NCI-H526 (cell line): ENCODE data around the gene ATP6V1F.

ENCODE experiments used
- DNase-seq, 2 experiments: peaks; one replicate each; lab custom pipeline; 2025; lab: John Stamatoyannopoulos, UW

The ATP6V1F gene

GRCh38 chr7:128835790-128836641 lies 26.6 kb upstream of the ATP6V1F start:
- no peak for DNase-seq

DNA sequence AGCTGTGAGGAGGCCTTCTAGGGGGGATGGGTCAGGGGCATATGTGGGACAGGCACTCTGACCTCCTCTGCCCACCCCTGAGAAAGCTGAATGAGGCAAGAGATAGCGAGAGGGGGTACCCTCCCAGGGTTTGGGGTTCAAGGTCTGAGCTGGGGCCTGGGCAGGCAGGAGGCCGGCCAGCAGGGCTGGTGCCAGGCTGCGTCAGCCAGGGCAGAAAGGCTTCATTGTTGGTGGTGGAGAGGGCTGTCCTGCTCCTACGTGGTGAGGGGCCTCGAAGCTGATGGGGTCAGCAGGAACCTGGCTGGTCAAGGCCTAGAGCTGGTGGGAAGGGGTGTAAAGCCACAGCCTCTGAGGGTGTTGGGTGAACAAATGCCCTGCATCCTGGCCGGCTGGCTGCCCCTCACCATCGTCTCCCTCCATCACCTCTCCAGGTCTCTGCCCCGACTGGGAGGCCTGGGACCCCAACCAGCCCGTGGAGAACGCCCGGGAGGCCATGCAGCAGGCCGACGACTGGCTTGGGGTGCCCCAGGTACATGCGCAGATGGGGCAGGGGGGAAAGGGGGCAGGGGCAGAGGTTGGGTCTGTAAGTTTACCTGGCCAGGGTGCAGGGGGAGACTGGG lies 25.8 kb upstream of the ATP6V1F start:
- DNase-seq = no peak

DNA sequence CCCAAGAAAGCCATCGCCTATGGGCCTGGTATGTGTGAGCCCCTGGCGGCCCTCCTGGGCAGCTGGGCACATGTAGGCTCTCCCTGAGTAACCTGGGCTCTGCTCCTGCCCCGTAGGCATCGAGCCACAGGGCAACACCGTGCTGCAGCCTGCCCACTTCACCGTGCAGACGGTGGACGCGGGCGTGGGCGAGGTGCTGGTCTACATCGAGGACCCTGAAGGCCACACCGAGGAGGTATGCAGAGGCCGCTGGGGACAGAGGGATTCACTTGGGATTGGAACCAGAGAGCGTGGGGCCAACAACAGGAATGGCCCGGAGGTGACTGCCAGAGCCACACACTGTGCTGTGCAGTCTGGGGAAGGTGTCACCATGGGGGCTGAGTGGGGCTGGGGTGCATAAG lies 25.1 kb upstream of the ATP6V1F start:
- DNase-seq = no peak

DNA sequence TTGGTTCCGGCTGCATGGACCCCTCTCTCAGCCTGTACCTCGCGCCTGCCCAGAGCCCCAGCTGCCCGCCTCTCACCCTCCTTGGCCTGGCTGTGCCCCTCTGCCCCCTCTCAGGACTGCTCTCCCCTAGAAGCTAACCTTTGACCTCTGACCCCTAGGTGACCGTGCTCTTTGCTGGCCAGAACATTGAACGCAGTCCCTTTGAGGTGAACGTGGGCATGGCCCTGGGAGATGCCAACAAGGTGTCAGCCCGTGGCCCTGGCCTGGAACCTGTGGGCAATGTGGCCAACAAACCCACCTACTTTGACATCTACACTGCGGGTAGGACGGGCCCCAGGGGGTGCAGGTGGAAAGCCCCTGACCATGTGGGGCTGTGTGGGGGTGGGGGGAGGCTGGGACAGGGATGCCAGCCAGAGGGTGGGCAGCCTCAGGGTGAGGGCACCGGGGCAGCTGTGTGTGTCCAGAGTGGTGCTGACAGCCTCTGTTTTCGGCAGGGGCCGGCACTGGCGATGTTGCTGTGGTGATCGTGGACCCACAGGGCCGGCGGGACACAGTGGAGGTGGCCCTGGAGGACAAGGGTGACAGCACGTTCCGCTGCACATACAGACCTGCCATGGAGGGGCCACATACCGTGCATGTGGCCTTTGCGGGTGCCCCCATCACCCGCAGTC lies 24.4 kb upstream of the ATP6V1F start:
- DNase-seq = no peak

GRCh38 chr7:128838981-128839731 lies 23.5 kb upstream of the ATP6V1F start:
- DNase-seq = no peak

DNA sequence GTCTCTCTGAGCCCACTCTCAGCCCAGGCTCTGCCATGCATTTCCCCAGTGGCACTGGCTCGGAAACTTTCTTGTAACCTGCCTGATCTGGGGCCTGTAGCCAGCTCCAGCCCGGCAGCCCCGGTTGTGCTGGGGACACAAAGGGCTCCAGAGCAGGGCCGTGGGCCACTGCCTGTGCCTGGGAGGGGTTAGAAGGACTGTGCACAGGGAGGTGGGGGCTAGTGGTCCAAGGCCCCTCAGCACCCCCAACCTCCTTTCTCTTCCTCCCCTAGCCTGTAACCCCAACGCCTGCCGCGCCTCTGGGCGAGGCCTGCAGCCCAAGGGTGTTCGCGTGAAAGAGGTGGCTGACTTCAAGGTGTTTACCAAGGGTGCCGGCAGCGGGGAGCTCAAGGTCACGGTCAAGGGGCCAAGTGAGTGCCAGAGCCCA lies 22.9 kb upstream of the ATP6V1F start:
- DNase-seq = no peak

GRCh38 chr7:128840326-128841170 lies 22.1 kb upstream of the ATP6V1F start:
- DNase-seq = no peak

- peak in 1 of 2 experiments; percentile 20 for DNase-seq
Measured at GRCh38 chr7:128841171-128841690, 21.4 kb upstream of the ATP6V1F start.

- peak in 1 of 2 experiments; percentile 79 for DNase-seq
Measured at GRCh38 chr7:128841921-128842673, 20.6 kb upstream of the ATP6V1F start.

GRCh38 chr7:128842674-128843641 lies 19.7 kb upstream of the ATP6V1F start:
- peak; percentile 27 to 61 for DNase-seq

DNA sequence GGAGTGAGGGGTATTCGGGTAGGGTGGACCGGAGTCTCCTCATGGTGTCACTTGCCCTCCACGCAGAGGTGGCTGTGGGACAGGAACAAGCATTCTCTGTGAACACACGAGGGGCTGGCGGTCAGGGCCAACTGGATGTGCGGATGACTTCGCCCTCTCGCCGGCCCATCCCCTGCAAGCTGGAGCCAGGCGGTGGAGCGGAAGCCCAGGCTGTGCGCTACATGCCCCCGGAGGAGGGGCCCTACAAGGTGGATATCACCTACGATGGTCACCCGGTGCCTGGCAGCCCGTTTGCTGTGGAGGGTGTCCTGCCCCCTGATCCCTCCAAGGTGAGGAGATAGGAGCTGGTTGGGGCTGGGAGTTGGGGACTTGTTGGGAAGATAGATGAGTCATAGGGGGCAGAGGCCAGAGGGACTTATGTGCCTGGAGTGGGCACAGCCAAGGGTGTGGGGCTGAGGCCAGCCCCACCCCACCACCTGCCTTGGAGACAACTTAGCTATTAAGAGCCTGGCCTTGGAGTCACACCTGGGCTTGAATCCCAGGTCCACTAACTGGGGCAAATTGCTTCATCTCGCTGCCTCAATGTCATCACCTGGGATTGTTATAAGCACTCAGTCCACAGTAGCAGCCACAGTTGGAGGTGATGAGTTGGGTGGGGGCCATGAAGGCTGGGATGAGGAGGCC lies 18.6 kb upstream of the ATP6V1F start:
- DNase-seq = no peak

DNA sequence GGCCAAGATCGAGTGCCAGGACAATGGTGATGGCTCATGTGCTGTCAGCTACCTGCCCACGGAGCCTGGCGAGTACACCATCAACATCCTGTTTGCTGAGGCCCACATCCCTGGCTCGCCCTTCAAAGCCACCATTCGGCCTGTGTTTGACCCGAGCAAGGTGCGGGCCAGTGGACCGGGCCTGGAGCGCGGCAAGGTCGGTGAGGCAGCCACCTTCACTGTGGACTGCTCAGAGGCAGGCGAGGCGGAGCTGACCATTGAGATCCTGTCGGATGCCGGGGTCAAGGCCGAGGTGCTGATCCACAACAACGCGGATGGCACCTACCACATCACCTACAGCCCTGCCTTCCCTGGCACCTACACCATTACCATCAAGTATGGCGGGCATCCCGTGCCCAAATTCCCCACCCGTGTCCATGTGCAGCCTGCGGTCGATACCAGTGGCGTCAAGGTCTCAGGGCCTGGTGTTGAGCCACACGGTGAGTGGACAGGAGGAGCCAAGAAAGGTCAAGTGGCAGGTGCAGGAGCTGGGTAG lies 17.8 kb upstream of the ATP6V1F start:
- no peak for DNase-seq

DNA sequence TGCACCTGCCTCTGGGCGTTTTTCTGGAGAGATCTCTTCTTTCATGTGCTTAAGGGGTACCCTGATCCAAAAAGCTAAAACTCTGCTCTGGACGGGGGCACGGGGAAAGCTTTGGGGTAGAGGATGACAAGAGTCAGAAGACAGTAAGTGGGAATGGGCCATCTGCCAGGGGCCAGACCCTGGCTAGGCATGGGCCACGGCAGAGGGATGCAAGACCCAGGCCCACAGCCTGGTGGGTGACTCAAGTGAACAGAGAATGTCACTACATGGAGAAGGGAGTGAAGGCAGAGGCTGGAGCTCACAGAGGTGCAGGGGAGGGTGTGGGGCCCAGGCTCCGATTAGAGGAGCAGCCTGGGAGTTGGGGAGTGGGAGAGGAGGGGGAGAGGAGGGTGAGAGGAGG lies 17.2 kb upstream of the ATP6V1F start:
- no peak for DNase-seq

DNA sequence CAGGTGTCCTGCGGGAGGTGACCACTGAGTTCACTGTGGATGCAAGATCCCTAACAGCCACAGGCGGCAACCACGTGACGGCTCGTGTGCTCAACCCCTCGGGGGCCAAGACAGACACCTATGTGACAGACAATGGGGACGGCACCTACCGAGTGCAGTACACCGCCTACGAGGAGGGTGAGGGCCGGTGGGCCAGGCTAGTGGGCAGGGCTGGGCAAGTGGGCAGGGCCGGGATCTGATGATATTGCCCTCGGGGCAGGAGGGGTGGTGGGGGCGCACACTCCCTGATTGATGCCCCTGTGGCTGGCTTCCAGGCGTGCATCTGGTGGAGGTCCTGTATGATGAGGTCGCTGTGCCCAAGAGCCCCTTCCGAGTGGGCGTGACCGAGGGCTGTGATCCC lies 16.7 kb upstream of the ATP6V1F start:
- no peak for DNase-seq

GRCh38 chr7:128846781-128847444 lies 15.7 kb upstream of the ATP6V1F start:
- DNase-seq = no peak

DNA sequence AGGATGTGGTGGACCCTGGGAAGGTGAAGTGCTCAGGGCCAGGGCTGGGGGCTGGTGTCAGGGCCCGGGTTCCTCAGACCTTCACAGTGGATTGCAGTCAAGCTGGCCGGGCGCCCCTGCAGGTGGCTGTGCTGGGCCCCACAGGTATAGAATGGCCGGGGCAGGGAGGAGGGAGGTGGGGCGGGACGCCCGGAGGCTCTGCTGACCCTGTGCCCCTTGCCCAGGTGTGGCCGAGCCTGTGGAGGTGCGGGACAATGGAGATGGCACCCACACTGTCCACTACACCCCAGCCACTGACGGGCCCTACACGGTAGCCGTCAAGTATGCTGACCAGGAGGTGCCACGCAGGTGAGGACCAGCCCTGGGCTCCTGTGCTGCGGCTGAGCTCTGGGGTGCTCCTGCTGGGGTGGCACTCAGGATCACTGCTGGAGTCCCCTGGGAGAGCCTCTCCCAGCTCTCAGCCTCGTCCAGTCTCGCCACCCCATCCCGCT lies 14.9 kb upstream of the ATP6V1F start:
- DNase-seq = no peak
